Activated naive CD8-positive, alpha-beta T cell treated with anti-CD3 and anti-CD28 coated beads for 36 hours (primary cell): ENCODE data around the gene PNPLA7. TPM values are rescaled to one million over a fixed set of nuclear protein-coding genes. Genes with fewer than 3 reads are reported as not detected.
"Not testable (repeated sequence)": the region's sequence is repeated elsewhere in the genome, so short reads cannot be mapped to it uniquely, and the experiment has no call there.

ENCODE experiments used
- DNase-seq: peaks from one replicate; pipeline ENCODE4 v3.0.0; 2021
- H3K27ac Mint-ChIP-seq: one replicate; pipeline ENCODE4 v1.8.0; 2022; ENCODE audit warnings: mild to moderate bottlenecking, moderate library complexity, mixed read lengths
- H3K27me3 Mint-ChIP-seq: one replicate; pipeline ENCODE4 v1.8.0; 2022; ENCODE audit warnings: mild to moderate bottlenecking, mixed read lengths
- H3K36me3 Mint-ChIP-seq: one replicate; pipeline ENCODE4 v1.8.0; 2021; ENCODE audit warnings: mild to moderate bottlenecking, mixed read lengths
- H3K4me1 Mint-ChIP-seq: one replicate; pipeline ENCODE4 v1.8.0; 2021; ENCODE audit warnings: mixed read lengths
- H3K4me3 Mint-ChIP-seq: one replicate; pipeline ENCODE4 v1.8.0; 2022; ENCODE audit warnings: mild to moderate bottlenecking, moderate library complexity, mixed read lengths
- H3K9me3 Mint-ChIP-seq: one replicate; pipeline ENCODE4 v1.8.0; 2022; ENCODE audit warnings: mixed read lengths
- total RNA-seq, 2 experiments: library from RNA; stranded (reverse); gene quantifications; one replicate each; pipeline ENCODE4 v1.2.3, GENCODE V29; 2021

Gene PNPLA7
- total RNA-seq, 2 experiments from 2014 or later, result 2.5 to 2.9 TPM

DNA sequence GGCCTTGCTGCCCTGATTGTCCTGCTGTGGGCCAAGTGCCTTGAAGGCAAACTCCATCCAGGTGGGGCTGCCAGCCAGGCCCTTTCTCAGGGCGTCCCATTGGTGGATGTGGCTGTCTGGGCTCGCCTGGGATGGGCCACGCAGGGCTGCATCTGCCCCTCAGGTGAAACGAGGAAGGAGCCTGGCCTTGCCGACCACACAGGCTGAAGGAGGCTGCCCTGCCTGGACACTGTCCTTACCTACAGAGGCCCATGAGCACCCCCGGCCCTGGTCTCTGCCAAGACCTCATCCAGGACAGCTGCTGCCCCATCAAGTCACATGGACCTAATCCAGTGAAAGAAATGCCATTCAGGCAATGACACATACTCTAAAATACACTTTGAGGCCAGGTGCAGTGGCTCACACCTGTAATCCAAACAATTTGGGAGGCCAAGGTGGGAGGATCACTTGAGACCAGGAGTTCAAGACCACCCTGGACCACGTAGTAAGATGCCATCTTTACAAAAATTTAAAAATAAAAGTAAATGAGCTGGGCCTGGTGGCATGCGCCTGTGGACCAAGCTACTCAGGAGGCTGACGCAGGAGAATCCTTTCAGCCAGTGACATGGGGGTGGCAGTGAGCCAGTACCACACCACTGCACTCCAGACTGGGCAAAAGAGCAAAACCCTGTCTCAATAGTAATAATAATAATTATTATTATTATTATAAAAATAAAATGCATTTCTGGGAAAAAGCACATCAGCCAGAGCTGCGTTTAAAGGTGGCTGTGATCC lies 33.9 kb downstream of the PNPLA7 start:
- no peak overlapping the region for H3K27ac Mint-ChIP-seq
- H3K36me3 Mint-ChIP-seq, result no peaks in the 10 kb centered on the region
- no peaks in the 10 kb centered on the region for H3K4me1 Mint-ChIP-seq
- no peaks in the 10 kb centered on the region for H3K27me3 Mint-ChIP-seq
- no peak overlapping the region for H3K4me3 Mint-ChIP-seq
- H3K9me3 Mint-ChIP-seq, result no peaks in the 10 kb centered on the region
- DNase-seq, result no peak

DNA sequence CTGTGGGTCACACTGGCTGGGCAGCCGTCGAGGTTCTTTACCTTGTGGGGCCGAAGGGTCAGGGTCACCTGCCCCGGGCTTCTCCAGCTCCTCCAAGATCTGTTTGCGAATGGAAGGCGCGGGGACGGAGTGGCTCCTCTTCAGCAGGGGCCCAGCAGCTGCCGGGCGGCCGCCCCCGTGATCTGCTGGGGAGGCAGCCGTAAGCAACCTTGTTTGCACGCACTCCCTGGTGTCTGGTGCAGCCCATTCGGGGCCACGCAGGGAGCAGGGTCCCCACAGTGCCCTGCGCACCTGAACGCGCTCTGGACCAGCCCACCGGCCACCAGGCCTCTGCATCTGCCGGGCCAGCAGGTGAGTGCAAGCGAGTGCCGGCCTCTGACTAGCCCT lies 34.9 kb downstream of the PNPLA7 start:
- no peak for DNase-seq
- no peaks in the 10 kb centered on the region for H3K36me3 Mint-ChIP-seq
- H3K9me3 Mint-ChIP-seq, result no peaks in the 10 kb centered on the region
- H3K4me3 Mint-ChIP-seq, result no peak overlapping the region
- H3K27ac Mint-ChIP-seq, result no peak overlapping the region
- H3K4me1 Mint-ChIP-seq, result no peaks in the 10 kb centered on the region
- no peaks in the 10 kb centered on the region for H3K27me3 Mint-ChIP-seq

DNA sequence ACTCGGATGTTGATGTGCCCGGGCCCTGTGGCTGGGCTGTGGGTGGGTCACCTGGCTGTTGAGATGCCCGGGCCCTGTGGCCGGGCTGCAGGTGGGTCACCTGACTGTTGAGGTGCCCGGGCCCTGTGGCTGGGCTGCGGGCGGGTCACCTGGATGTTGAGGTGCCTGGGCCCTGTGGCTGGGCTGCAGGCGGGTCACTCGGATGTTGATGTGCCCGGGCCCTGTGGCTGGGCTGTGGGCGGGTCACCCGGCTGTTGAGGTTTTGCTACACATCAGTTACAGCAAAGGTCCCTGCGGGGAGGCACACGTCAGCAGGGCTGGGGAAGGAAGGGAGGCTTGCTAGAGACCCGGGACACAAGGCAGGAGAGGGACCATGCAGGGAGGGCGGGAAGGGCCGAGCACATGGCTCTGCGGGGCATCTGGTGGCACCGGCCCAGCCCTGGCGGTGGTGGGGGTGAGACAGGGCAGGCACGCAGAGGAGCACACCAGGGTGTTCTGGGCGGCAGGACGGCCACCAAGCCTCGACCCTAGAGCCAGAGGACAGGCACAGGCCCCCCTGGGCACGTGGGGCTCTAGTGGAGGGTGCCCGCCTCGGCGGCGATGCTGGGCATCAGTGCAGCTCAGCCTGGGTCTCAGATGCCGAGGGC lies 35.4 kb downstream of the PNPLA7 start:
- no peak for DNase-seq
- Mint-ChIP-seq H3K4me3 (no peak overlapping the region), H3K4me1 (no peaks in the 10 kb centered on the region), H3K27me3 (no peaks in the 10 kb centered on the region), H3K27ac (no peak overlapping the region), H3K36me3 (no peaks in the 10 kb centered on the region), H3K9me3 (no peaks in the 10 kb centered on the region)

DNA sequence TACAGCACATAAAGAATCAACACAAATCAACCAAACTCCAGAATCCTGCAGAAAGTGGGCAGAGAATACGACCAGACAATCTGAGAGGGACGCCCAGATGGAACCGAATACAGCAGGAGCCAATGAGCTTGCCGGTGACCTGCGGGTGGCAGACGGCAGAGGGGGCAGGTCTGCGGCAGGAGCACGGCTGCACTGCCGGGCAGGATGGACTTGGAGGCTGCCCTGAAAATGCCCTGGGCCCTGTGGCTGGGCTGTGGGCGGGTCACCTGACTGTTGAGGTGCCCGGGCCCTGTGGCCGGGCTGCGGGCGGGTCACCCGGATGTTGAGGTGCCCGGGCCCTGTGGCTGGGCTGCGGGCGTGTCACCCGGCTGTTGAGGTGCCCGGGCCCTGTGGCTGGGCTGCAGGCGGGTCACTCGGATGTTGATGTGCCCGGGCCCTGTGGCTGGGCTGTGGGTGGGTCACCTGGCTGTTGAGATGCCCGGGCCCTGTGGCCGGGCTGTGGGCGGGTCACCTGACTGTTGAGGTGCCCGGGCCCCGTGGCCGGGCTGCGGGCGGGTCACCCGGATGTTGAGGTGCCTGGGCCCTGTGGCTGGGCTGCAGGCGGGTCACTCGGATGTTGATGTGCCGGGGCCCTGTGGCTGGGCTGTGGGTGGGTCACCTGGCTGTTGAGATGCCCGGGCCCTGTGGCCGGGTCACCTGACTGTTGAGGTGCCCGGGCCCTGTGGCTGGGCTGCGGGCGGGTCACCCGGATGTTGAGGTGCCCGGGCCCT lies 36.2 kb downstream of the PNPLA7 start:
- DNase-seq, H3K27me3 Mint-ChIP-seq, H3K9me3 Mint-ChIP-seq, H3K36me3 Mint-ChIP-seq, H3K4me3 Mint-ChIP-seq, H3K4me1 Mint-ChIP-seq, H3K27ac Mint-ChIP-seq: not testable (repeated sequence)

DNA sequence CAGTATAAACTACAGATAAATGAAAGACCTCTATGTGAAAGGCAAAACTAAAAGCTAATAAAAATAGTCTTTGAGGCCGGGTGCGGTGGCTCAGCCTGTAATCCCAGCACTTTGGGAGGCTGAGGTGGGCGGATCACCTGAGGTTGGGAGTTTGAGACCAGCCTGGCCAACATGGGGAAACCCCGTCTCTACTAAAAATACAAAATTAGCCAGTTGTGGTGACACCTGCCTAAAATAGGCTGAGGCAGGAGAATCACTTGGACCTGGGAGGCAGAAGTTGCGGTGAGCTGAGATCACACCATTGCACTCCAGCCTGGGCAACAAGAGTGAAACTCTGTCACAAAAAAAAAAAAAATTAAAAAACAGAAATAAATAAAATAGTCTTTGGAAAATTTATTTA lies 37.1 kb downstream of the PNPLA7 start:
- not testable (repeated sequence) for H3K36me3 Mint-ChIP-seq, H3K4me3 Mint-ChIP-seq, DNase-seq, H3K27ac Mint-ChIP-seq, H3K9me3 Mint-ChIP-seq, H3K27me3 Mint-ChIP-seq, H3K4me1 Mint-ChIP-seq

DNA sequence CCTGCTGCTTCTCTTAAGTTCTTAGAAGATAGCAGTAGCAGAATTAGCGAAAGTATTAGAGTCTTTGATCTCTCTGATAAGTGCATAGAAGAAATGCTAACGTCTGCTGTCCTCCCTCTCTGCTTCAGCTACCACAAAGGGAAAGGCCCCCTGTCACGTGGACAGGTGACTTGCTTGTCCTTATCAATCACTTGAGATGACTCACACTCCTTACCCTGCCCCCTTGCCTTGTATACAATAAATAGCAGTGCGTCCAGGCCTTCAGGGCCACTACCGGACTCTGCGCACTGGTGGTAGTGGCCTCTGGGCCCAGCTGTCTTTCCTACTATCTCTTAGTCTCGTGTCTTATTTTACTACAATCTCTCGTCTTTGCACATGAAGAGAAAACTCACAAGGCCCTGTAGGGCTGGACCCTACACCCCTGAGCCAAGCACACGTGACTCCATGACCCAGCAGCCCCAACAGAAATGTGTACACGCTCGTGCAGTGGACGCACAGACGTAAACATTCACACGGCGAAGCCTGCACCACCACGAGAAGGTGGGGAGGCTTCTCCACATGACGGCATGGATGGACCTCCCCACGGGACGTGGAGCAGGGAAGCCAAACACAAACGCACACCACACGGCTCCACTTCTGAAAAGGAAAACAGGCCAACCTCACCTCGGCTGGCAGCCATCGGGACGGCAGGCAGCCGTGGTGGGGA lies 38.3 kb downstream of the PNPLA7 start:
- no peak for DNase-seq
- H3K27ac Mint-ChIP-seq, result no peak overlapping the region
- no peak overlapping the region for H3K4me3 Mint-ChIP-seq
- H3K4me1 Mint-ChIP-seq, result no peaks in the 10 kb centered on the region
- H3K9me3 Mint-ChIP-seq, result no peaks in the 10 kb centered on the region
- no peaks in the 10 kb centered on the region for H3K27me3 Mint-ChIP-seq
- H3K36me3 Mint-ChIP-seq, result no peaks in the 10 kb centered on the region

DNA sequence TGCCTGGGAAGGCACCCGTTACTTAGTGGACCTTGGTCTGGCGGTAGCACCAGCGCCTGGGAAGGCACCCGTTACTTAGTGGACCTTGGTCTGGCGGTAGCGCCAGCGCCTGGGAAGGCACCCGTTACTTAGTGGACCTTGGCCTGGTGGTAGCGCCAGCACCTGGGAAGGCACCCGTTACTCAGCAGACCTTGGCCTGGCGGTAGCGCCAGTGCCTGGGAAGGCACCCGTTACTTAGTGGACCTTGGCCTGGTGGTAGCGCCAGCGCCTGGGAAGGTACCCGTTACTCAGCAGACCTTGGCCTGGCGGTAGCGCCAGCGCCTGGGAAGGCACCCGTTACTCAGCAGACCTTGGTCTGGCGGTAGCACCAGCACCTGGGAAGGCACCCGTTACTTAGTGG lies 39.1 kb downstream of the PNPLA7 start:
- not testable (repeated sequence) for H3K27ac Mint-ChIP-seq, H3K4me1 Mint-ChIP-seq, H3K36me3 Mint-ChIP-seq, H3K4me3 Mint-ChIP-seq, DNase-seq, H3K27me3 Mint-ChIP-seq, H3K9me3 Mint-ChIP-seq

DNA sequence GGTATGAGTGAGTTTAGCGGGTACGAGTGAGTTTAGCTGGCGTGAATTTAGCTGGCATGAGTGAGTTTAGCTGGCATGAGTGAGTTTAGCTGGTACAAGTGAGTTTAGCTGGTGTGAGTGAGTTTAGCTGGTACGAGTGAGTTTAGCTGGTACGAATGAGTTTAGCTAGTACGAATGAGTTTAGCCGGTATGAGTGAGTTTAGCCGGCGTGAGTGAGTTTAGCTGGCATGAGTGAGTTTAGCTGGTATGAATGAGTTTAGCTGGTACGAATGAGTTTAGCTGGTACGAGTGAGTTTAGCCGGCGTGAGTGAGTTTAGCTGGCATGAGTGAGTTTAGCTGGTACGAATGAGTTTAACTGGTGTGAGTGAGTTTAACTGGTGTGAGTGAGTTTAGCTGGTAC lies 41.0 kb downstream of the PNPLA7 start:
- no peaks in the 10 kb centered on the region for H3K36me3 Mint-ChIP-seq
- H3K27ac Mint-ChIP-seq, result no peak overlapping the region
- H3K9me3 Mint-ChIP-seq, result no peaks in the 10 kb centered on the region
- no peaks in the 10 kb centered on the region for H3K27me3 Mint-ChIP-seq
- H3K4me3 Mint-ChIP-seq, result no peak overlapping the region
- DNase-seq, result no peak
- H3K4me1 Mint-ChIP-seq, result no peaks in the 10 kb centered on the region

DNA sequence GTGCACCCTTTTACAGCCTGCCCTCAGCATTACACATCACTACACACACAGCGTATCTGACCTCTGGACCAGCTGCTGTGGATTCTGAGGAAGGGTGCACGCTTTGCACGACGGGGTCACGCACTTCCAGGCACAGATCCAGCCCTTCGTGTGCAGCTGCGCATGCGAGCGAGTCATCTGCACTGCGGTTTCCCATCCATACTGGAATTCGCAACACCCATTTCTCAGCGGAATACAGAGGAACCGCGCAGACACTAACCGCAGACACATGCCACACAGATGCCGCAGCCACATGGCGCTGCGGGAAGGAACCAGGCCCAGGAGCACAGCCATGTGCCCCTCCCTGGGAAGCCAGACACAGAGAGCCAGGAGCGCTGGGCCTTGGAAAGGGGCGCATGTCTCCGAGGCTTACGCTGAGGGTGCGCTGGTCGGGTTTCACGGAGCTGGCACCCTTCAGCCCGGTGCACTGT lies 43.5 kb downstream of the PNPLA7 start:
- H3K4me1 Mint-ChIP-seq, result no peaks in the 10 kb centered on the region
- peaks cover 4% of the 10 kb centered on the region for H3K9me3 Mint-ChIP-seq
- no peak for DNase-seq
- H3K27me3 Mint-ChIP-seq, result no peaks in the 10 kb centered on the region
- H3K27ac Mint-ChIP-seq, result no peak overlapping the region
- H3K4me3 Mint-ChIP-seq, result no peak overlapping the region
- peaks cover 4% of the 10 kb centered on the region for H3K36me3 Mint-ChIP-seq

DNA sequence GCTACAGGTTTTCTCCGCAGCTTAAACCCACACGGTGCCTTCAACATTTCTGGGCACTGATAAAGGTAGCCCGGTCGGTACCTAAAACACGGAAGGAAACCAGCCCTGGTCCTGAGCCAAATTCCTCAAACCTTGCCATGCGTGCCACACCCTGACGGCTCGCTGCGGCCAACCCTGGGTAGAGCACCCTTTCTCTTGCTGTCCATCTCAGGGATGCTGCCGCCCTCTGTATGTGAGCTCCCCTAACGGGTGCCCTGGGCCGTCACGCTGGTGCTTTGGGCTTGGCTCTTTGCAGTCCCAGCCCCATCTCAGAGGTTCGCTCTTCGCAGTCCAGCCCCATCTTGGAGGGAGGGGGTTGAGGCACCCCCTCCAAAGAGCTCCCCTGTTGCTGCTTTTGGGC lies 43.9 kb downstream of the PNPLA7 start:
- no peaks in the 10 kb centered on the region for H3K27me3 Mint-ChIP-seq
- no peak overlapping the region for H3K4me3 Mint-ChIP-seq
- no peak overlapping the region for H3K27ac Mint-ChIP-seq
- H3K36me3 Mint-ChIP-seq, result peaks cover 7% of the 10 kb centered on the region
- DNase-seq, result no peak
- no peaks in the 10 kb centered on the region for H3K4me1 Mint-ChIP-seq
- H3K9me3 Mint-ChIP-seq, result peaks cover 4% of the 10 kb centered on the region

DNA sequence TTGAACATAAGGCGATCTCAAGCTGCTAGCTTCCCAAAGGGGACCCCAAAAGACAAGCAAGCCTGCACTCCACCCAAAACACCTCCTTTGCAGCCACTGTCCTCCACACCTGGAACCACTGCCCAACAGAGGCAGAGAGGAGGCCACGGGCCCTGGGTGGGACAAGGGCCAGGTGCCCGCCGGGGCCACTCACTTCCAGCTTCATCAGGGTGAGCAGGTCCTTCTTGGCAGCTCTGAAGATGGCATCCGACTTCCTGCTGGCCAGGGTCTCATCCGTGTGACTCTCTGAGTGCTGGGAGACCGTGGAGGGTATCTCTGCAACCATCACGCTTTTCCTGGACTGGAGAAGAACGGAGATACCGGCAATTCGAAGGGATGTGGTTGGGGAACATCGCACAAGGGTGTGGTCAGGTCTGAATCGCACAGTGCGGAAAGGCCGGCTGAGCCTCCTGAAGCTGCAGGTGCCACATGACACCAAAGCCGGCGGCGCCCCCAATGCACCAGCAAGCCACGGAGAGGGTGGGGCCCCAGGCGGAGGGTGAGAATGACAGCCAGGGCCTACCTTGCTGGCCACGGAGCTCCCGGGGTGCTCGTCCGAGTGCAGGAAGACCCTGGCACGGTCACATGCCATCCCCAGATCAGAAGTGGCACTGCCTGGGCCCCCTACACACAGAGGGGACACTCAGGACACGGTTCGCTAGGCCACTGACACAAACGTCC lies 44.6 kb downstream of the PNPLA7 start:
- no peak overlapping the region for H3K27ac Mint-ChIP-seq
- peaks cover 7% of the 10 kb centered on the region for H3K36me3 Mint-ChIP-seq
- H3K4me1 Mint-ChIP-seq, result no peaks in the 10 kb centered on the region
- no peak overlapping the region for H3K4me3 Mint-ChIP-seq
- H3K9me3 Mint-ChIP-seq, result peaks cover 4% of the 10 kb centered on the region
- DNase-seq, result no peak
- H3K27me3 Mint-ChIP-seq, result no peaks in the 10 kb centered on the region

DNA sequence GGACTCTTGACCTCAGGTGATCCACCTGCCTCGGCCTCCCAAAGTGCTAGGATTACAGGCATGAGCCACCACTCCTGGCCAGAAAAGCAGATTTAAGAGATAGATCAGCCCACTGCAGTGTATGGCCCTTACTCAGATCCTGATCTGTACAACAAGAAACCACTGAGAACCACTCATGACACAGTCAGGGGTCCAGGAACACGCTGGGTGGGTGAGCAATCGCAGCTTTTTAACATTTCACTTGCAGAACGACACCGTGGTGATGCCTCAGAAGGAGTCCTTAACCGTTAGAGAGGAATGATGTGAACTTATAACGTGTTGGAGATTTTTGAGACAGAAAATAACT lies 45.8 kb downstream of the PNPLA7 start:
- no peak overlapping the region for H3K4me3 Mint-ChIP-seq
- no peak overlapping the region for H3K27ac Mint-ChIP-seq
- no peaks in the 10 kb centered on the region for H3K4me1 Mint-ChIP-seq
- H3K9me3 Mint-ChIP-seq, result peaks cover 4% of the 10 kb centered on the region
- H3K36me3 Mint-ChIP-seq, result peaks cover 7% of the 10 kb centered on the region
- no peaks in the 10 kb centered on the region for H3K27me3 Mint-ChIP-seq
- no peak for DNase-seq

DNA sequence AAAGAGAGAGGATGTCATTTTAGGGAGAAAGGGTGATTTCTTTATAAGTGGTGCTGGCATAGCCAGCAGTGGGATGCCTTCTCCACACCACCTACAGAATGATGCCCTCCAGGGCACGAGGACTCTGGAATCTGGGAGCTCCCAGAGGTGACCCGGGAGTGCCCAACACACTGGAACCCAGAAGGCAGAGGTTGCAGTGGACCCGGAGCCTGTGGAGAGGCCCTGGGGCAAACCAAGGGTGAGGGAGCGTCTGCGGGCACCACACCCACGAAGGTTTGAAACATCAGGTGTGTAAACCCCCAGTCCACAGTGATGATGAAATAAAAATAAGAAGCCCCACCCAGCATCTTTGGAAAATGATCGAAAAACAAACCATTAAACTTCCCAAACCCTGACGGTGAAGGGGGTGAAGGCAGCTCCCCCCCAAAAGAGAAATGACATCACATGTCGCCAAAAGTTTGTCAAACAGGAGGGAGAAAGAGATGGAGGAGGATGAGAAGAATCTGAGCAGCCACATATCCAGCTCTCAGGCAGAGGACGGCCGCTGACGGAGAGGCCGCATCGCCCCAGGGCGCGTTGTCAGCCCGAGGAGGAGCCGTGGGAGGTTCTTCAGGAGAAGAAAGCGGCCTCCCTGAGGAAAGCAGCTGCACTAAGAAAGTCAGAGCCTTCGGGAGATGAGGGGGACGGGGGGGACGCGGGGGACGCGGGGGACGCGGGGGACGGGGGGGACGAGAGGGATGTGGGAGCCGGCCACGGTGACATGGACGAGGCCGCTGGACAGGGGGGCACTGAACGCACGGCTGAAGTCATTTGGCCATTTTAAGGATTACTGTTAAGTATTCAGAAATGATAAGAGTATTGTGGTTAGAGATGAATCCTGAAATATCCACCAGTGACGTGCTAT lies 47.9 kb downstream of the PNPLA7 start:
- Mint-ChIP-seq H3K36me3 (peaks cover 7% of the 10 kb centered on the region), H3K27ac (peak overlapping the region; percentile 20), H3K9me3 (peaks cover 4% of the 10 kb centered on the region), H3K27me3 (no peaks in the 10 kb centered on the region), H3K4me1 (no peaks in the 10 kb centered on the region), H3K4me3 (no peak overlapping the region)
- DNase-seq, result no peak

DNA sequence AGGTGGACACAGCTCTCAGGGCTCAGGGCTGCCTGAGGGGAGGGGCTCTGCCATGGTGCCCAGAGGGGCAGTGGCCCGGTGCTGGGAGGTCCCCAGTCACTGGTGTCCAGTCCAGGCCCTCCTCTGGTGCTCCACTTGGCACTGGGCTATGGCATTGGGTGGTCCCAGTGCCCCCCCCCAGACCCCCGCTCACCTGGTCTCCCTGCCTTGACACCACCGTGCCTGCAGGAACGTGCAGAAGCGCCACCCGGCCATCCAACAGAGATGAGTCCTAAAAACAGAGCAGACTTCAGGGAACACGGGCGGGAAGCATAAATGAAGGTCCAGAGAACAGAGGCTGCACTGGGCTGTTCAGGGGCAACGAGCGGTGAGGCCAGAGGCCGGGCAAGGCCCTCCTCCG lies 48.7 kb downstream of the PNPLA7 start:
- Mint-ChIP-seq H3K4me3 (no peak overlapping the region), H3K36me3 (peaks cover 7% of the 10 kb centered on the region), H3K27ac (no peak overlapping the region)

More for the DNA sequence above, 48.7 kb downstream of the PNPLA7 start:
- DNase-seq, result no peak
- H3K9me3 Mint-ChIP-seq, result peaks cover 4% of the 10 kb centered on the region
- H3K27me3 Mint-ChIP-seq, result no peaks in the 10 kb centered on the region
- no peaks in the 10 kb centered on the region for H3K4me1 Mint-ChIP-seq
